ENCODE measurements around the gene SPOCD1.
"Not testable (repeated sequence)": the region's sequence is repeated elsewhere in the genome, so short reads cannot be mapped to it uniquely, and the experiment has no call there.

DNA sequence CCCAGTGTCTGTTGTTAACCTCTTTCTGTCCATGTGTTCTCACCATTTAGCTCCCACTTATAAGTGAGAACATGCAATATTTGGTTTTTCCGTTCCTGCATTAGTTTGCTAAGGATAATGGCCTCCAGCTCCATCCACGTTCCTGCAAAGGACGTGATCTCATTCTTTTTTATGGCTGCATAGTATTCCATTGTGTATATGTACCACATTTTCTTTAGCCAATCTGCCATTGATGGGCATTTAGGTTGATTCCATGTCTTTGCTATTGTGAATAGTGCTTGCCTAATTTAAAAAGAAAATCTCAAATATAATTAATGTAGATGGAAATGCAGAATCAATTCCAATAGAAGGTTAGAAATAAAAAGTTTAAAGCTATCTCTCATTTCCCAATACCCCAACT, 679 bp upstream of the SPOCD1 start:
- TF ChIP-seq, protein P1, sequence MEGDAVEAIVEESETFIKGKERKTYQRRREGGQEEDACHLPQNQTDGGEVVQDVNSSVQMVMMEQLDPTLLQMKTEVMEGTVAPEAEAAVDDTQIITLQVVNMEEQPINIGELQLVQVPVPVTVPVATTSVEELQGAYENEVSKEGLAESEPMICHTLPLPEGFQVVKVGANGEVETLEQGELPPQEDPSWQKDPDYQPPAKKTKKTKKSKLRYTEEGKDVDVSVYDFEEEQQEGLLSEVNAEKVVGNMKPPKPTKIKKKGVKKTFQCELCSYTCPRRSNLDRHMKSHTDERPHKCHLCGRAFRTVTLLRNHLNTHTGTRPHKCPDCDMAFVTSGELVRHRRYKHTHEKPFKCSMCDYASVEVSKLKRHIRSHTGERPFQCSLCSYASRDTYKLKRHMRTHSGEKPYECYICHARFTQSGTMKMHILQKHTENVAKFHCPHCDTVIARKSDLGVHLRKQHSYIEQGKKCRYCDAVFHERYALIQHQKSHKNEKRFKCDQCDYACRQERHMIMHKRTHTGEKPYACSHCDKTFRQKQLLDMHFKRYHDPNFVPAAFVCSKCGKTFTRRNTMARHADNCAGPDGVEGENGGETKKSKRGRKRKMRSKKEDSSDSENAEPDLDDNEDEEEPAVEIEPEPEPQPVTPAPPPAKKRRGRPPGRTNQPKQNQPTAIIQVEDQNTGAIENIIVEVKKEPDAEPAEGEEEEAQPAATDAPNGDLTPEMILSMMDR (tag by site-specific recombination; IDR thresholded peaks at IDR 0.05): not testable (repeated sequence)
- not testable (repeated sequence) for TF ChIP-seq KLF7 (tag by site-specific recombination; IDR thresholded peaks at IDR 0.05; ENCODE audit: borderline replicate concordance); ZFP41 (tag by site-specific recombination; IDR thresholded peaks at IDR 0.05; ENCODE audit: borderline replicate concordance); ZSCAN16 (tag by site-specific recombination; IDR thresholded peaks at IDR 0.05); ZNF341 (tag by site-specific recombination; IDR thresholded peaks at IDR 0.05; ENCODE audit: low read depth); ZNF558 (tag by site-specific recombination; IDR thresholded peaks at IDR 0.05)
- TF ChIP-seq, protein P2, sequence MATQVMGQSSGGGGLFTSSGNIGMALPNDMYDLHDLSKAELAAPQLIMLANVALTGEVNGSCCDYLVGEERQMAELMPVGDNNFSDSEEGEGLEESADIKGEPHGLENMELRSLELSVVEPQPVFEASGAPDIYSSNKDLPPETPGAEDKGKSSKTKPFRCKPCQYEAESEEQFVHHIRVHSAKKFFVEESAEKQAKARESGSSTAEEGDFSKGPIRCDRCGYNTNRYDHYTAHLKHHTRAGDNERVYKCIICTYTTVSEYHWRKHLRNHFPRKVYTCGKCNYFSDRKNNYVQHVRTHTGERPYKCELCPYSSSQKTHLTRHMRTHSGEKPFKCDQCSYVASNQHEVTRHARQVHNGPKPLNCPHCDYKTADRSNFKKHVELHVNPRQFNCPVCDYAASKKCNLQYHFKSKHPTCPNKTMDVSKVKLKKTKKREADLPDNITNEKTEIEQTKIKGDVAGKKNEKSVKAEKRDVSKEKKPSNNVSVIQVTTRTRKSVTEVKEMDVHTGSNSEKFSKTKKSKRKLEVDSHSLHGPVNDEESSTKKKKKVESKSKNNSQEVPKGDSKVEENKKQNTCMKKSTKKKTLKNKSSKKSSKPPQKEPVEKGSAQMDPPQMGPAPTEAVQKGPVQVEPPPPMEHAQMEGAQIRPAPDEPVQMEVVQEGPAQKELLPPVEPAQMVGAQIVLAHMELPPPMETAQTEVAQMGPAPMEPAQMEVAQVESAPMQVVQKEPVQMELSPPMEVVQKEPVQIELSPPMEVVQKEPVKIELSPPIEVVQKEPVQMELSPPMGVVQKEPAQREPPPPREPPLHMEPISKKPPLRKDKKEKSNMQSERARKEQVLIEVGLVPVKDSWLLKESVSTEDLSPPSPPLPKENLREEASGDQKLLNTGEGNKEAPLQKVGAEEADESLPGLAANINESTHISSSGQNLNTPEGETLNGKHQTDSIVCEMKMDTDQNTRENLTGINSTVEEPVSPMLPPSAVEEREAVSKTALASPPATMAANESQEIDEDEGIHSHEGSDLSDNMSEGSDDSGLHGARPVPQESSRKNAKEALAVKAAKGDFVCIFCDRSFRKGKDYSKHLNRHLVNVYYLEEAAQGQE (tag by site-specific recombination; IDR thresholded peaks at IDR 0.05): not testable (repeated sequence)

Data from HEK293 (cell line).